Small intestine (tissue), 4 donors: ENCODE data around the gene SETD3. TPM values are rescaled to one million over a fixed set of nuclear protein-coding genes. Genes with fewer than 3 reads are reported as not detected.

Experiments used
- polyA plus RNA-seq, 4 donors: library from polyadenylated mRNA; stranded (reverse) in 3 of 4; unstranded in 1 of 4; fragments of 200-250 nt in 3 of 4; fragments of 120-200 nt in 1 of 4; gene quantifications; one replicate each; pipeline versions ENCODE4 v1.2.1 to v1.2.3, GENCODE V29; 2013
- donor health status: healthy with polysubstance abuse.
- donor health status: Bipolar disorder and iron deficiency.
- donor health status: healthy.

SETD3 gene
- polyA plus RNA-seq, 4 donors, result 38.1 to 61.4 (median 50.9) TPM

Other genes starting within 250 kb of the SETD3 start
- gene BCL11B, start 208.7 kb downstream of the SETD3 start, polyA plus RNA-seq, result 1 to 10 TPM in 2 of 4 donors, under 1 TPM in 2; 0.45 to 5.1 (median 1.5) TPM
- 10 to 100 TPM; 13.4 to 43.4 (median 17.3) TPM for gene CCNK, start 550 bp upstream of the SETD3 start, polyA plus RNA-seq
- 10 to 100 TPM; 17.6 to 42.3 (median 28.6) TPM for gene CCDC85C, start 123.3 kb upstream of the SETD3 start, polyA plus RNA-seq
- under 1 TPM in 3 of 4 donors, not detected in 1; under 0.01 to 0.69 (median 0.59) TPM for gene HHIPL1, start 164.3 kb upstream of the SETD3 start, polyA plus RNA-seq
- under 1 TPM in 2 of 4 donors, not detected in 2; 0.64 to 0.96 TPM for gene CYP46A1, start 203.4 kb upstream of the SETD3 start, polyA plus RNA-seq